ENCODE measurements around the gene TUBB2B.
A peak's percentile ranks its signal among the peaks of the same experiment; 100 is the strongest.

The TUBB2B gene

DNA sequence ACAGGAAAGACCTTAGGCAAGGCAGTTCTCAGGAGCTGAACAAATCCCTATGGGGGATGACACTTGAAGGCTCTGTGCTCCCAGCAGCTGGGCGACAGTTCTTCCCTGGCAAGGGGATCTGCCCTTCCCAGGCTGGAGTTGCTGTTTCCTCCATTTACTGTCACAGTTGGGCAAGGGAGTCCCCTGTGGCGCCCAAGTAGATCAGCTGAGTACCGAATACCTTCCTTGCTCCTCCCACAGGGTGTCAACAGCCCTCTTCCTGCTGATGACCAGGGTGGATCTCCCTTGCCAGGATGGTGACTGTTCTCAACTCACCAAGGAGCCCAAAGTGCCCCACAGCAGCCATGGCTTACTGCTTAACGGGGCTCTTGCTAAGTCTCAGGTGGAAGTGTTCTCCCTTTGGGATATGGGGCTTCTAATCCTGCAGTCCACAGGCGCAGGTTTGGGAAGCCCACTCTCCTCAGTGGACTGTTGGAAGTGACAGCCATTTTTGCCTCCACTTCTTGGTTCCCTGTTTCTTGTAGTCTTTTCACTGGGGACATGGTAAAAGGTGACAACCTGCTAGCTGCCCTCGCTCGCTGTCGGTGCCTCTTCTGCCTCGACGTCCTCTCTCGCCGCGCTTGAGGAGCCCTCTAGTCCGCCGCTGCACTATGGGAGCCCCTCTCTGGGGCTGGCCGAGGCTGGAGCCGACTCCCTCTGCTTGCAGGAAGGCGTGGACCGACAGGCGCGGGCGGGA, 25.6 kb upstream of the TUBB2B start:
- TF ChIP-seq, protein P1, sequence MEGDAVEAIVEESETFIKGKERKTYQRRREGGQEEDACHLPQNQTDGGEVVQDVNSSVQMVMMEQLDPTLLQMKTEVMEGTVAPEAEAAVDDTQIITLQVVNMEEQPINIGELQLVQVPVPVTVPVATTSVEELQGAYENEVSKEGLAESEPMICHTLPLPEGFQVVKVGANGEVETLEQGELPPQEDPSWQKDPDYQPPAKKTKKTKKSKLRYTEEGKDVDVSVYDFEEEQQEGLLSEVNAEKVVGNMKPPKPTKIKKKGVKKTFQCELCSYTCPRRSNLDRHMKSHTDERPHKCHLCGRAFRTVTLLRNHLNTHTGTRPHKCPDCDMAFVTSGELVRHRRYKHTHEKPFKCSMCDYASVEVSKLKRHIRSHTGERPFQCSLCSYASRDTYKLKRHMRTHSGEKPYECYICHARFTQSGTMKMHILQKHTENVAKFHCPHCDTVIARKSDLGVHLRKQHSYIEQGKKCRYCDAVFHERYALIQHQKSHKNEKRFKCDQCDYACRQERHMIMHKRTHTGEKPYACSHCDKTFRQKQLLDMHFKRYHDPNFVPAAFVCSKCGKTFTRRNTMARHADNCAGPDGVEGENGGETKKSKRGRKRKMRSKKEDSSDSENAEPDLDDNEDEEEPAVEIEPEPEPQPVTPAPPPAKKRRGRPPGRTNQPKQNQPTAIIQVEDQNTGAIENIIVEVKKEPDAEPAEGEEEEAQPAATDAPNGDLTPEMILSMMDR (IDR thresholded peaks at IDR 0.05; ENCODE audit: borderline replicate concordance, control extremely low read depth, extremely low read depth, insufficient read depth, missing control alignments): no peak
- in situ Hi-C loops (cut with MboI; ENCODE audit: low sequenced_read_pairs, unreplicated experiment): loop anchor here (5.0 kb wide), 1 partner anchor 126 kb away; no protein-coding TSS in a partner anchor
- DNase-seq (ENCODE audit: low spot score): no peak

DNA sequence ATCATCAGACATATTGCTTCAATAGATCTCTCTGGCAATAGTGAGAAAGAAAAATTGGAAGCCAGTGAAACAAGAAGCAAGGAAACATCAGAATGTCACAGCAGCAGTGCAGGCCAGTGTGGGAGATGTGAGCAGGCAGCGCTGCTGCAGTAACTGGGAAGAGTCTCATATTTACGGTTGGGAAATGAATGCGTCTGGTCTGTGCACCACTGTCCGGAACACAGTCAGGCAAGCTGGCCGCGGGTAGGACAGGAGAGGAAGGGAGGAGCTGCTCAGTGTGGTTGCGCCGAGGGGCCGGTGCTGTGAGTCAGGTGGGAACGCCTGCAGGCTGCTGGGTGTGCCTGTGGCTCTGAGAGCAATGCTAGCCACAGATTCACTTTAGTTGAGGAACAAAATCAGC, 24.9 kb upstream of the TUBB2B start:
- in situ Hi-C loops (cut with MboI; ENCODE audit: low sequenced_read_pairs, unreplicated experiment): loop anchor here (5.0 kb wide), 1 partner anchor 125 kb away; no protein-coding TSS in a partner anchor
- DNase-seq (ENCODE audit: low spot score): no peak
- TF ChIP-seq, protein P1 (IDR thresholded peaks at IDR 0.05; ENCODE audit: borderline replicate concordance, control extremely low read depth, extremely low read depth, insufficient read depth, missing control alignments): no peak

DNA sequence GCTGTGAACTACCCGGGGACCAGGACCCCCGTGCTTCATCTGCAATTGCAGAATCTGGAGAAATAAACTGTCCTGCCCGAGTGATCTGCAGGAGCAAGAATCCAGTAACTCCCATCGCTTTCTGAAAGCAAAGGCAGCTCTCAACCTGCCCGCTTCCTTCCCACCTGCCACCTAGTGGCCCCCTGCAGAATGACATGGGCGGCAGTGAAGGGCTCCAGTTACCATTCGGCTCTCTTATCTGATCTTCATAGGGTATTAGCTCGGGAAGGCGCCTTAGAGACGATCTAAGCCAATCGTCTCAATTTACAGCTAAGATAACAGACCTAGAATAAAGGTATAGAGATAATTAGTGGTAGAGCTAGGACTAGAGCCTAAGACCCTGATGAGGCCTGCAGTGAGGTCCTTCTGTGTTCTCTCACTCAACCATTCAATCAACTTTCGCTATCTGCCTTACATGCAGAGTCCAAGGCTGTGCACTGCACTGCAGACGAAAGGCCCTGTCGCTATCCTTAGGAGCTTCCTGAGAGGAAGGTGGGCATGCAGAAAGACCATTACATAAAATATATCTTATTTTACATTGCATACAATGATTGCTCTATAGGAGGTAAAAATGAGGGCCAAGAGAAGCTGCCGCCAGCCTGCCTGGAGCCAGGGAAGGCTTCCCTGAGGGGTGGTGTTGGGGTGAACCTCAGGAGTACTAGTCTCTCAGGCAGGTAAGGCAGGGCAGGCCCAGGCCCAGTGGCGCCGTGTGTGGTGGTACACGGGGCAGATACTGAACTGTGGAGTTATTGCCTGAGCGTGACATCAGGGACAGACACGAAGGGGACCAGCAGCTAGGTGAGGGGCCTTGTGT, 24.2 kb upstream of the TUBB2B start:
- TF ChIP-seq, protein P1 (IDR thresholded peaks at IDR 0.05; ENCODE audit: borderline replicate concordance, control extremely low read depth, extremely low read depth, insufficient read depth, missing control alignments): peak; percentile 89
- in situ Hi-C loops (cut with MboI; ENCODE audit: low sequenced_read_pairs, unreplicated experiment): loop anchor here (5.0 kb wide), 1 partner anchor 124 kb away; no protein-coding TSS in a partner anchor
- peak; percentile 88 for DNase-seq (ENCODE audit: low spot score)

DNA sequence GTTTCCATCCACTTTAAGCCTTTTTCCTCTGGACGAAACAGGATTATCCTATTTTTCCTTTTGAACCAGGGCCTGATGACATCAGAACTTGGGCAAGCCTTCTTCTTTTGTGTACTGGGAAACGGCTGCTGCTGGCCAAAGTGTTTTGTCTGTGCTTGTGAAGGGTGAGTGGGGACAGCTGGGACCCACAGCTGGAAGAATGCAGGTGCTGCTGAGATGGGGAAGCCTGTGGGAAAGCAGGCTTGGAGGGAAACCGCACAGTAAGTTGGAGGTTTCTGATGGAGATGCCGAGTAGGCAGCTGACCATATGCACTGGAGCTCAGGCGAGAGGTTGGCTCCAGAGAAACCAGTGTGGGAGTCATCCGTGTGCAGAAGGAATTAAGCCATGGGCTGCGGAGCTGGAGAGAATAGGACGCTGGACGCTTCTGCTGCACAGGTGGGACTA, 22.8 kb upstream of the TUBB2B start:
- TF ChIP-seq, protein P1 (IDR thresholded peaks at IDR 0.05; ENCODE audit: borderline replicate concordance, control extremely low read depth, extremely low read depth, insufficient read depth, missing control alignments): no peak
- in situ Hi-C loops (cut with MboI; ENCODE audit: low sequenced_read_pairs, unreplicated experiment): loop anchor here (5.0 kb wide), 1 partner anchor 123 kb away; no protein-coding TSS in a partner anchor
- no peak for DNase-seq (ENCODE audit: low spot score)

DNA sequence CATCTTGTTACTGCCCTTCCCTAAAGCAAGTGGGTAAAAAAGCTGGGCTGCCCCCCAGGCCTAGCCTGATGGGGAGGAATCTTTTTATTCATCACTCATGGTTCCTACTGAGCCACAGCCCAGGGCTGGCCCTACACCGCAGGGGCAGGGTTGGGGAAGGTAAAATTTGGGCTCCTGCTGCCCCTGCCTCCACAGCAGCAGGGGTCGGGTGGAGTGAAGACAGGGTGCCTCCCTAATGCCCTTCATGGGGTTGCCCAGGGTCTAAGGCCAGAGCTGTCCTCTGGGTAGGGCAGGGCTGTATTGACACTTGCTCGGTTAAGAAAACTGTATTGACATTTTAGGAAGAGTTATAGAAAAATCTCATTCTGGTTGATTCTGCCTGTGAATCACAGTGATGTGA, 22.4 kb upstream of the TUBB2B start:
- no peak for DNase-seq (ENCODE audit: low spot score)
- in situ Hi-C loops (cut with MboI; ENCODE audit: low sequenced_read_pairs, unreplicated experiment): loop anchor here (5.0 kb wide), 1 partner anchor 123 kb away; no protein-coding TSS in a partner anchor
- TF ChIP-seq, protein P1 (IDR thresholded peaks at IDR 0.05; ENCODE audit: borderline replicate concordance, control extremely low read depth, extremely low read depth, insufficient read depth, missing control alignments): no peak

Data from GM13976 (cell line).